GM15510 (cell line): ENCODE data around the gene MXRA8.

Experiments
- POLR2A ChIP-seq: IDR thresholded peaks from 3 replicates; pipeline ENCODE4 v1.6.1; 2011; ENCODE audit warnings: borderline replicate concordance; ENCODE audit not compliant: insufficient read length; ENCODE audit errors: extremely low read depth

Gene MXRA8

GRCh38 chr1:1359664-1360468 lies 1.5 kb upstream of the MXRA8 start:
- no peak for TF ChIP-seq POLR2A

- no peak for TF ChIP-seq POLR2A
Measured at GRCh38 chr1:1359308-1359663, 931 bp upstream of the MXRA8 start.

DNA sequence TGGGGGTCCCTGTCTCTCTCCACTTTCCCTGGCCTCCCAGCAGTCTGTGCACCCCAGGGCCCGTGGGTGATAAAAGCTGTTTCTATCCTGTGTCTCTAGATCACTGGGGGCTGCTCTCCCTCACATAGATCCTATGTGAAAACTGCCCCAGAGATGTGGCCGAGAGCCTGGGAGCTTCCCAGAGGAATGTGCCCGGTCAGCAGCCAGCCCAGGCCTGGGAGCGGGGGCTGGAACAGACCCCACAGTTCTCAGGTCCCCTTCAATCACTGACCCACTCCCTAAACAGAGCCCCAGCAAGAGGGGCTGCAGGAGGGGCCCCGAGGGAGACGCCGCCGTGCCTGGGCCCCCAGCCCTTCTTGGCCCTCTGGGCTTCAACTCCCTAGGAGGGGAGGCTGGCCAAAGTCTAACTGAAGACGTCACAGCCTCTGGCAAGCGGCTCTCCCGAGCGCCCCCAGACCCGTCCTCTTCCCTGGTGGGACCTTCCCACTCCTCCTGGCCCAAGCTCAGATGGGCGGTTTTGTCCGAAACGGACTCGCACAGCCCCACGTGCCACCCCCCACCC lies 403 bp downstream of the MXRA8 start:
- no peak for TF ChIP-seq POLR2A

DNA sequence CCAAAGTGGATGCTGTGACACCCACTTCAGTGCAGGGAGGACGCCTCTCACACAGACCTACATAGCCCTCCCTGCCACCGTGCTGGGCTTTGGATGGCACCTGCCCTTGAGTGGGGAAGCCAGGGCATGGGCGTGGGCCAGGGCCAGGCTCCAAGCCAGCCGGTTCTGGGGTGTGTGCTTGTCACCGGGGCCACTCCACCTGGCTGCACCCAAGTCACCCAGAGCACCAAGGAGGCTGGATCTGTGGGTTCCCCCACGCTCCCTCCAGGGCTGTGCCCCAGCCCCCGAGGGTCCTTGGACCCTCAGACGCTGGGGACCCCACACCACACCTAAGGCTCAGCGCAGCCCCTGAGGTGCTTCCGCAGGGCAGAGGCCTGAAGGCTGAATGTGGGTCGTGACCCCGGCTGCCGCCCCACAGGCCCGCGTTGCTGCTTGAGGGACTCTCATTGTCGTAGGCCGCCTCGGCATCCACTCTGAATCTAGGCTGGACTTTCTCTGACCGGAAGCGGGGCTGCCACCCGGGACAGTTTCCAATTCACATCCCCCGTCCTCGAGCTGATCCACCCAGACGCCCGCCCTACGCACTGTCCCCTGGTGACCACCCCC lies 1.5 kb downstream of the MXRA8 start:
- TF ChIP-seq POLR2A, result no peak

GRCh38 chr1:1356166-1356795 lies 2.1 kb downstream of the MXRA8 start:
- no peak for TF ChIP-seq POLR2A

GRCh38 chr1:1355416-1355815 lies 2.9 kb downstream of the MXRA8 start:
- no peak for TF ChIP-seq POLR2A

DNA sequence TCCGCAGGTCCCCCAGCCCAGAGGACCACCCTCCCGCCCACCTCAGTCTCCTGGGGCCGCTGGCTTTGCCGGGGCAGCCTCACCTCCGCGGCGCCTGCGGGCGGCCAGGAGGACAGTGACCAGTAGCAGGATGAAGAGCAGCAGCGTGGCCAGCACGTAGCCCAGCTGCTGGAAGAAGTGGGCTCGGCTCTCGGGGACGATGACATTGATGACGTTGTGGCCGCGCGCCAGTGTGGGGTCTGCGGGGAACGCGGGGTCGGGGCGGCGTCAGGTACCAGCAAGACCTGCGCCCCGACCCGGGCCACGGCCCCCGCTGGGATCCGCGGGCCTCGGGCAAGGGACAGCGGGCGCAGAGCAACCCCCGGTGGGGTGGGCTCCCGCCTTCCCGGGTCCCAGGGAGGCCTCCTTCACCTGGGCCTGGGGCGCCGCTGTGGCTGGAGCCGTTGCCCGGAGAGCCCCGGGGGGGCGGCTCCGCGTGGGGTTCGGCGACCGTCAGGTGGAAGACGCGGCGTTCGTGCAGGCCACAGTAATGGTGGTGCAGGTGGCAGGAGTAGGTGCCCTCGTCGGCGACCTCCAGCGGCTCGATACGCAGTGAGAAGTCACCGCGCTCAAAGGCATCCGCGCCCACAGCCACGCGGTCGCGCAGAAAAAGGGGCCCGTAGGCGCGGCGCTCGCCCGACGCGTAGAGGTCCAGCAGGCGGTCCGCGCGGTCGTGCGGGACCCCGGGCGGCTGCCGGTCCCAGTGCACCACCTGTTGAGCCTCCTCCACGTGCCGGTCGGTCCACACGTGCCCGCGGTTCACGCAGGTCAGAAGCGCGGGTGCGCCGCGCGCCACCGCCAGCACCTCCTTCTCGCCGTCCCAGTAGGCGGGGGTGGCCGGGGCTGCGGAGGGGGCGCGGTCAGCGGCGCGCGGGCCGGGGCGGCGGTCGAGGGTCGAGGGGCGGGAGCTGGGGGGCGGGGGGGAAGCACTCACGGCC lies 3.8 kb downstream of the MXRA8 start:
- peak; percentile 20 for TF ChIP-seq POLR2A

DNA sequence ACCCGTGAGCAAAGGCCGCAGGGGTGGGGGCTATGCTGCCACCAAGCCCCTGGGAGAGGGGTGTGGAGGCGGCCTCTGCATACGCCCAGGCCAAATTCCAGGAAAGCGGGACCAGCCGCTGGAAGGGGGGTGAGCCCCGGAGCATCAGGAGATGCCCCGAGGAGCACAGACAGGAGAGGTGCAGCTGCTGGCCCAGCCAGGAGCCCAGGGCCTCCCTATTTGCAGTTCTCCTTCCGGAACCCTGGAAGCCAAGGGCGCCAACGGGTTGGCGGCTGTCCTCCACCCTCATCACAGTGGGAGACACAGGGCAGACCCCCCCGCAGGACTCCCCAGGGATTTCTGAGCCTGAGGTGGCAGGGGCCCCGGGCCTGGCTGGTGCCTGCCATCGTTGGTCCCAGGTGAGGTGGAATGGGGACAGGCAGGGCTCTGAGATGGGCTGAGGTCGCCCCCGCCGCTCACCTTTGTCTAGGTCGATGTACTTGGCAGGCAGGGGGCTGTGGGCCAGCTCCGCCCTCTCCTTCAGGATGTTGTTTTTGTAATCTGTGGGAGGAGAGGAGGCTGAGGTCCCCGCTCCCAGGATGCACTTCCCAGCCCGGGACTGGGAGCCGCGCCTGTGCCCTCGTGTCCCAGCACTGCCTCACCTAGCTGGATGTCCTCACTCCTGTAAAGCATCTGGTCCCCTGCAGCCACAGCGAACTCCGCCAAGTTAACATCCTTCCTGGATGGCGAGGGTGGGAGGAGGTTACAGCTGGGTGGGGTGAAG lies 4.8 kb downstream of the MXRA8 start:
- TF ChIP-seq POLR2A, result no peak

DNA sequence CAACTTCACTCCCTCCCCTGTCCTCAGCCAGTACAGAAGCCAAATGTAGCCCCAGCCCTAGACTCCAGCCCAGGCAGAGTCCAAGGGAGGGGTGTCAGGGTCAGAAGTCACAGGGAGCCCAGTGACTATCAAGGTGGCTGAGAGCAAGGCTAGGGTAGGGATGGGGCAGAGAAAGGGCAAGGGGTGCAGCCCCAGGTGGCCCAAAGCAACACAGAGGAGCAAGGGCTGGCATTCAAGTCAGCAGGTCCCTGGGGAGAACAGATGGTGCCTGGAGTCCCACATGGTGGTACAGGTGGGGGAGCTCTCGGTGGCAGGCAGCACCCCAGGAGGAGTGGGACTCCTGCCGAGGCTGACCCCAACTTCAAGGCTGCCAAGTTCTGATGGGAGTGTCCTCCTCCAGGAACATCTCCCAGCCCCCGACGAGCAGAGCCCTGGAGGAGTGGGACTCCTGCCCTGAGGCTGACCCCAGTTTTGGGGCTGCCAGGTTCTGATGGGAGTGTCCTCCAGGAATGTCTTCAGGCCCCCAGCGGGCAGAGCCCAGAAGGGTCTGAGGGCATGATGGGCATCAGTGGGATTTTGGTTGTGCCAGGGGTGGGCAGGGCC lies 5.5 kb downstream of the MXRA8 start:
- no peak for TF ChIP-seq POLR2A

- no peak for TF ChIP-seq POLR2A
Measured at GRCh38 chr1:1351511-1352427, 6.6 kb downstream of the MXRA8 start.

GRCh38 chr1:1349256-1350012 lies 8.9 kb downstream of the MXRA8 start, which contains the start of gene DVL1:
DVL1 (minus strand) TSS chr1:1349418; CDS start chr1:1349065, 353 bp downstream.
- peak; percentile 83 for TF ChIP-seq POLR2A
